GM19328 (cell line): ENCODE results near the gene GRM8.

Experiments used
- ATAC-seq: cut with Tn5 transposase; IDR thresholded peaks from one replicate; pipeline ENCODE4 v1.9.1; 2021; ENCODE audit warnings: mild to moderate bottlenecking, moderate library complexity; ENCODE audit not compliant: unreplicated experiment

GRM8 gene

DNA sequence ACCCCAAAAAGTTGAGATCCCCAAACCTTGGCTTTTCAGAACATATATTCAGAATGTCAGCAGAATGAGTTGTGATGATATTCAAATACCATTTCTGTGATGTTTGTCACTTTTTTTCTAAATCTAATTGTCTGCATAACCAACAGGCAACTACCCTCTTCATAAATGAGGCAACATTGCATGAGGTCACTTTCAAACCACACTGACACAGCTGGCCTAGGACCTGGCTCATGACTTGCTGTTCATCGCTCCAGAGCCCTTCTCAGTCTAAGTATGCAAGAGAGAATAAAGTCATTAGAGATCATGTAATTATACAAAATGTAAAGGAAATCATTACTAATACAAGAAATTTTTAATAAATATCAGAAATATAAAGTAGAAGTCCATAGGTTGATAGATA lies 681.9 kb downstream of the GRM8 start:
- ATAC-seq: no peak

DNA sequence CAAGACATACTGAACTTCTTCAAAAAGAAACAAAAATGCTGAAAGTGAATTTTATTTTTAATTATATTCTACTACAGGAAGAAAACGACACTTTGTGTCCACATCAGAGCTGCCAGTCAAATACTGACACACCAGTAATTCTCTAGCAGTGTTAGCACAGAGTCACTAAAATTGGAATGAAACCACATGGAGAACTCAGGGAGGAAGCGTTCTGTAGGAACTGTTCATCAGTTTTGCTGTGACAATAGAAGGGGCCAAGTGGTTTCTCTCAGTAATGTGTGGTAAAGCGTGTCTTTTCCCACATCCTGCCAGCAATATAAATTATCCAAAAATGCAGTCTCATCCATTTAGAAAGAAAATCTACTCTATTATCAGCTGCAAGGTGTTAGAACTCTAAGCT lies 683.3 kb downstream of the GRM8 start:
- no peak for ATAC-seq

DNA sequence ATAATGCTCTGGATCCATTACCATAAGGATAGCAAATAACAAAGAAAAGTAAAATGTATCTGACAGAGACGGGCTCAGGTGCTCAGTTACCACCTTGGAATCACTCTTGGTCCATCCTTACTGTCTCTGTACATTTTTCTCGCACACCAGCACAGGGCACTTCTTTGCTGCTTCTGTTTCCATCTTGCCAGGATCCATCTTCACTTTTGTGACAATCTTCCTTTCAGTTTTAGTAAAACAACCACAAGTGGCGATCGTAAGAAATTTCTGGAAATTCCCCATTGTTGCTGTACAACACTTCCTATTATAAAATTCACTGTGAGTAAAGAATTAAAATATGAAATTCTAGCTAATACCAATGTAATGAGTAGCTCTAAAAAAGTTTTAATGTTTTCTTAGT lies 695.5 kb downstream of the GRM8 start:
- no peak for ATAC-seq

DNA sequence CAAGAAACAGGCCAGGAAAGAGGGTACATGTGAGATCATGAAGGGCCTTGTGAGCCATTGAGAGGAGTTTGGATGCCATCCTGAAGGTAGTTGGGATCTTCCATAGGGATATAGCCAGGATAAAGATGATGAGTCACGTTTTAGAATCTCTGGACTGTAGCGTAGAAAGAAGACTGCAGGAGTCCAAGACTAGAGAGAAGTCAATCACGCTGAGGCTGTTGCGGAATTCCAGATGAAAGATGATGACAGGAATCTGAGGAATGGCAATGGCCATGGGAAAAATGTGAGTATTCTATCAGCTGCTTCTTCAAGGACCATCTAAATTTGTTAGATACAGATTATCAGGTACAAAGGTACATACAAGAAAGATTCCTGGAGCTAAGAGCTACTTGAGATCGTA lies 711.3 kb downstream of the GRM8 start:
- ATAC-seq: no peak

DNA sequence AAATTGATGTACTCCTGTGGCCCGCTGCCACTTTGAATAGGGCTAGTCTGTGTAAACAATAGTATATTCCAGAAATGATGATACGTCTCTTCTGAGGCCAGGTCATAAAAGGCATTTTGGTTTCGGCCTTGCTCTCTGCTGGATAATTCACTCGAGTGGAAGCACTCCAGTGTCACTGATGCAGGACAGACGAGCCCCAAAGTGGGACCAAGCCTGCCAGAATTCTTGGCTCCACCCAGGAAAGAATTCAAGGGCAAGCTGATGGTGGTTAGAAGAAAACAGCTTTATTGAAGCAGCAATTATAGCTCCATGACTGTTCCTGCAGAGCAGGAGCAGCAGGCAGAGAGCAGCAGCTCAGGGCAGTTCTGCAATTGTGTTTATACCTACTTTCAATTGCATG lies 717.6 kb downstream of the GRM8 start:
- no peak for ATAC-seq

DNA sequence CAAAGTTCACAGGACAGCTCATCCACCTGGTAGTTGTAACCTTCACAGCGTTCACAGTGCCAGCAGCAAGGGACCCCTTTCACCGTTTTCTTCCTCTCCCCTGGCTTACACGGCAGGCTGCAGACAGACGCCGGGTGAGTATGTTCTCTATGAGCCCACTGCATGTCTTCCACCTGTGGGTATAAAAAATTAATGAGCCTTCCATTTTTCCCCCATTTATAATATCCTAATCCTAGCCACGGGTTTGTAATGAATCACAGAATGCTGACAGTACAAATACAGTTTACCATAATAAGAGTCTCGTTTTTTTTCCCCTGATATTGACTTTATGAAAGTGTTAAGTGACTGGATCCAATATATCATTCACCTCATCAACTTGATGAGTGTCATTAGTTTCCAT lies 719.0 kb downstream of the GRM8 start:
- no peak for ATAC-seq

DNA sequence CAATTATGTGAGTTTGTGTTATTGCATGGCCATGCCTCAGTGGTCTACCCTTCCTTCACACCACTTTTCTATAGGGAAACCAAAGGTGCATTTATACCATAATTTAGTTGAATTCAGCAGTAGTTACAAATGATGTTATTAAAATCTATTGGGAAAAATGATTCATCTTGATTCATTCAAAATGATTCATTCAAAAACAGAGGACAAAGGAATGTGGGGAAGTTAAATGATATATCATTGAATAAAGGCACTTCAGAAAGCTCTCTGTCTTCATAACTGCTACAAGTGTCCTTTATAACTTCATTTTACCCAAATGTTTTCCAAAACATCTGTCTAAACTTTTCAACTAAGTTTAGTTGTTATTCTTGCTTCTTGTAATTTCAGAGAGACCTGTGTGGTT lies 722.9 kb downstream of the GRM8 start:
- ATAC-seq: no peak

DNA sequence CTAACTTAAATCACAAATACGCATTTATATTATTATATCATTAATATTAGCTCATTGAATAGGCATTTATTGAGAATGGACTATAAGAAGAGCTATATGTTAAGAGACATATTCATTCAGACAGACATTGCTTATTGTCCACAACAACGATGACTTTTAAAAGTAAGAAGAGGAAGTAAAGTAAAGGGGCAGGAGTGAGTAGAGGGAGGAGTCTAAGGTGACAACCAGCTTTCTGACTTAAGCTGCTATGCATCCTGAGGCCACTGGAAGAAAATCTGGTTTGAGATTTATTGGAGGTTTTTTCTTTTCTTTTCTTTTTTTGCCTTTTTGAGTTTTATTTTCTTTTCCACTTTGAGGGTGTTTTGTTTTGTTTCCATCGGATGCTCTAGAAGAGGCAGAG lies 723.5 kb downstream of the GRM8 start:
- ATAC-seq: no peak

DNA sequence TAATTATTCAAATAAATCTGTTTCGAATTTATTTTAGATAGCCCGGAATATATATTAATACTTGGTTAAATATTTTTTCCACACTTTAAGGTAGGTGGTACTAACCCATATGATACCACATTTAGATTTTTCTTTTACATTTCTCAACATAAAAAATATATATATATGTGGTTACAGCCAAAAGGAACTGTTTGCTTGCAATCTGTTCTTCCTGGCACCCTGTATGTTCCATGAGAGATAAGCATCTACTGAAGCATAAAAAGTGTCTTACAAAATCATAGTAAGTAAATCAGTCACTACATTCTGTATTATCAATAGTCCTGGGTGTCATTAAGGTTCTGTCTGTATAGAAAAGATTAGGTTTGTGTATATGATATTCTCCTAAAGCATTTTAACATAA lies 726.8 kb downstream of the GRM8 start:
- no peak for ATAC-seq

DNA sequence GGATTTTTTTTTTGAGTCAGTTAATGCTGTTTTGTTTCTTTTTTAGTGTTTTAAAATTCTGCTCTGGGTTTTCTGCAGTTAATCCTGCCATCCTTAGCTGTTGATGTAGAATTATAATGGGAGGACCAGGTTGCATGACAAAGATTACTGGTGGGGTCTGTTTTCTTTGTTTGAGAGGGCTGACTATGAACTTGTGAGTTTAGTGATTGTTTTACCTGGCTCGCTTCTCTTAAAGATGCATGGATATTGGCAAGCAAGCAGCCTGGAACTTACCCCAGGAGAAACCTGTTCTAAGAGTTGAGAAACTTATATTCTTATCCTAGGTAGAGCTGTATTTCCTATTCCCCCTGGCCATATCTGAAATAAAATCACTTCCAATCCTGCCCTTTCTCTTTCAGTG lies 727.8 kb downstream of the GRM8 start:
- no peak for ATAC-seq

DNA sequence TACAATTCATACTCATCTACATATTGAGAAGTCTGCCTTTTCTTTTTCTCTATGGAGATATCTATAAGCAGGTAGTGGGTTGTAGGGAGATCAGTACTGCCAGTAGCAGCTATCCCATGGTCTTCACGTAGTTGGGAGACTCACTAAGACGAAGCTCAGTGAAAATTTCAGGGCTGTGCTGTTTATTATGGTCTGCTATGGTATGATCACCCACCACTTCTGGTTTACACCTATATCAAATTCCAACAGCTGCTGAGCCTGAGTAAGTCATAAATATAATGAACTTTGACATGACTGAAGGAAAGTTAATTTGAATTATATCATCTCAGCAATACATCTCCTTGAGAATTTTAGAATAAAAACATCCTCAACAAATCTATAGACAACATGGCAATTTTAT lies 741.7 kb downstream of the GRM8 start:
- no peak for ATAC-seq

DNA sequence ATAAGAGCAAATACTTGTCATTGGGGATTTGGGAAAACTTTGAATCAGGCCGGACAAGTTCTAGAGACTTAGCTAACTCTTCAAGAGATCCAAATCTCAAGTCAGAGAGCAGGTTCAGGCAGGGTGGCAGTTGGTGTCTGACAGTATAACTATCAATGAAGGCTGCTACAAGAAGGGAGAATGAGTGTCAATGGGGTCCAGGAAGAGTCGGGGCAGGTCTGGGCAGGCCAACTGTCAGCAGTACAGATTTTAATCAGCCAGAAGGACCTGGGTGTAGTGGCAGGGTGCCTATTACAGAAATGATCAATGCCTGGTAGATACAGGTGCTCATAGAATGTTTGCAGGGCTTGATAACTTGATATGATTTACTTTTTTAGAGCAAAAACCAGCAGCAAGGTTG lies 751.1 kb downstream of the GRM8 start:
- no peak for ATAC-seq

DNA sequence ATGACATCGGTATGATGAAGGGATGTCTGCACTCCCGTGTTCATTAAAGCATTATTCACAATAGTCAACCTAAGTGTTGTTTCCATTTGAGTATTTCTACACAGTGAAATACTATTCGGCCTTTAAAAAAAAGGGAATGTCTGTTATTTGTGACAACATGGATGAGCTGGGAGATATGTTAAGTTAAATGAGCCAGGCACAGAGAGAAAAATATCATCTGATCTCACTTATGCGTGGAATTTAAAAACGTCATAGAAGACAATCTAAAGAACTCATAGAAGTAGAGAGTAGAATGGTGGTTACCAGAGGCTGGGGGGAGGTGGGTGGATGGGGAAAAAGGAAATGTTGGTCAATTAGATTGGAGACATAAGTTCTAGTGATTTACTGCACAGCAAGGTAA lies 753.3 kb downstream of the GRM8 start:
- ATAC-seq: no peak

DNA sequence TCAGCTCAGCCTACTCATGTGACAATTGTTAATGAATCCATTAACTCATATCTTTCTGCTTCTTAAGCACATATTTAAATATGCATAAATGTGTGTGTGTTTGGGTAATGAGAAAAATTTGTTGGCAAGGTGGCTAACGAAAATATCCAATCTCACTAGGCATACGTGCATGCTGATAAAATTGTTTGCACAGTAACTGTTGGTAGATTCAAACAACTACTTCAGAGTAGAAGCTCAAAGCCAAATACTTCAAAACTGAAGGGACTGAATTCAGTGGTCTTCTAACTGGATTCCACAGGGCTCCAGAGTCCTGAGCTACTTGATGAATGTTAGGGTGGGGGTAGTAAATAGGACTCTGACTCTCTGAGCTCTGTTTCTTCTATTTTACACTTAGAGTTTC lies 757.0 kb downstream of the GRM8 start:
- no peak for ATAC-seq

DNA sequence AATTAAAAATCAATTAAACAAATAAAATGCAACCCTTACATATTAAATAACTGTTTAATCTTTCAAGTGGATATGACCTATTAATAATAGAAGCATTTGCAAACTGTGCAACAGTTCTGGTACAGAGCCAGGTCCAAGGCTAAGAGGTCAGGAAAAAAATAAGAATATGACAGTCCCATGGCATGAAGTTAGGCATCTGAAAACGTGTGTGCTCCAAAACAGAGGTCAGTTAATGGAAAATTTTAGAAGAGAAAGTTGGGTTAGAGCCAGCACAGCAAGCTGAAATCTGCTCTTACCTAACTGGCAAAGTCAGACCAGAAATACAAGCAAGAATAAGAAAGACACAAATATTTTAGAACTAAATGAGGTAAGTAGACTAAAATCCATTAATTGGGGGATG lies 757.7 kb downstream of the GRM8 start:
- no peak for ATAC-seq

DNA sequence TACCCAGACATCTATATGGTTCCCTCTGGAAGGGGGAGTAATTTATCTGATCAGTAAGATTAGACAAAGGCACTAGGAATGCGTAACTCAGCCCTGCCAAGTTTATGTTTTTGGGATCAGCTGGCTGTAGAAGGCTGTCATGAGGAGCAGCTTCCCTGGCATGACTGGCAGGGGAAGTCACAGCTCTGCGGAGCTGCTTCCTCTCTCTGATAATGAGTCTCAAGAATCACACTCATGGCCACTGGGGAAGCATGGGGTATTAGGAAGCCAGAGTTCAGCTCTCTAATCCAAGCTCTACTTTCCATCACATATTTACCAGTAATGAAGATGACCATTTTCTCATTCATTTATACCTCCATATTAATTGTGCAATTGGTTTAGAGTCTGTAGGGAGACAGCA lies 758.9 kb downstream of the GRM8 start:
- ATAC-seq: no peak

DNA sequence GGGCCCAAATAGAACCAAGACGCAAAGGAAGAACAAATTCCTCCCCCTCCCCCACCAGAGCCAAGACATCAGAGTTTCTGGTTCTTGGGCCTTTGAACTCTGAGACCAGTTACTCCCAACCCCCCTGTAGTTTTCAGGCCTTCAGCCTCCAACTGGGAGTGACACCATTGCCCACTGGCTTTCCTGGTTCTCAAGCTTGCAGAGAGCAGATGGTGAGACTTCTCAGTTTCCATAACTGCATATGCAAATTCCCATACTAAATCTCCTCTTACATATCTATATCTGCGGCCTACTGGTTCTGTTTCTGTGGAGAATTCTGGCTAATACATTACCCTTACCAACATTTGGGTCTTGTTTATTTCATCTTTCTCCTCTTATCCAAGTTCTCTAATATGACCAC lies 762.9 kb downstream of the GRM8 start:
- no peak for ATAC-seq

DNA sequence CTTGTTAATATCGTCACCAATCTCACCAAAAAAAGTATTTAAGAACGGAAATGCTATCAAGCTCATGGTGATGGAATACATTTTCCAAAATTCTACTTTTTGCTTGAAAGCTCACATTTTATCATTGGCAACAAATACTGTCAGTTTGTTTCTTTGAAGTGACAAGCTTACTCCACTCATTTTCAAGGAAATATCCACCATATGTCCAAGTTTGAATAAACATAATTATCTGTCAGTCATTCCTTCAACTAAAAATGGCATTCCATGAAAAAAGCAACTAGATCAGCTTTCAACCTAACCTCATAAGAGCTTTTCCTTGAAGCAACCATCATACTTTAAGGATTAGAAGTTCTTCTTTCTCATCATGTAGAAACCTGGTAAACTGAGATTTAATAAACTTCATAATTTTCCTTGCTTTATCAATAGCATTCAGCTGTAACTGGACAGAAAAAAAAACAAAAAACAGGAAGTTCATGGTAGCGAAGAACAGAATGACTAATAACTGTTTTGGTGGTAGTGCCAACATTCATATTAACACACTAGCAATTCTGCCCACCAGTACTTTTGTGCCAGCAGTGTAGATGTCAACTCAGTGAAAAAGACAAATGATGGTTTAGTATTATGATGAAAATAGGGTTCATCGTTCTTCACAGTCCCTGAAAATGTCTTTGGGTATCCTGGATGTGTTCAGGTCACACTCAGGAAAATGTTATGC lies 764.9 kb downstream of the GRM8 start:
- no peak for ATAC-seq

DNA sequence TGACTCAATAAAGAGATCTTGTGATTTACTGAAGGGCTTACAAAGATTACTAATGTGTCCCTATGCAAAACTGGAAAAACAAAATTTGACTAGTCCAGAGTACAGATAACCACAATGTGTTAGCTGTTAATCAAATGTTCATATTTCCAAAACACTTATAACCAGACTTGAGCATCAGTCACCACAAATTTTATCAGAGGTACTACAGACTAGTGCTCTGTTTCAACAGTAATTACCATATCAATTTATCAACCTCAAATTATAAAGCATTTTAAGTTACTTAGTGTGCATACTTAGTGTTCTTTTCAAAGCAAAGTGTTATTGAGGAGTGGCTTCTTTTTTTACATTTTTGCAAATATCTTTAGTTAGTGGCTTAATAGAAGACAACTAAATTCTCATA lies 765.9 kb downstream of the GRM8 start:
- ATAC-seq: no peak

DNA sequence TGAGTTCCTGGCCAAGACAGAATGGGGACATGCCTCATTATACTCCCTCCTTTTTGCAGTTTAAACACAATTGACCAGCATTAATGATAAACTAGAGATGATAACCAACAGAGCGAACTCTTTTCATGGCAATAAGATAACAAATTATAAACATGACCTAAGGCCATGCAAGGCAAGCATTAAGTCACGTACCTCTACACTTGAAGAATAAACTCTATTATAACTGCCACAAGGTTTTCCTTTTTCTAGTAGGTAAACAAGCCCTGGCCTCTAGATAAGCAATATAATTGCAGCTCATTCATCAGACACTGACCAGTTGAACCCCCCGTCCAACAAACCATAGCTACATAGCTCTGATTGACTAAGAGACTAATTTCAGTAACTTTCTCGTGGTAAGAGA lies 767.0 kb downstream of the GRM8 start:
- no peak for ATAC-seq

DNA sequence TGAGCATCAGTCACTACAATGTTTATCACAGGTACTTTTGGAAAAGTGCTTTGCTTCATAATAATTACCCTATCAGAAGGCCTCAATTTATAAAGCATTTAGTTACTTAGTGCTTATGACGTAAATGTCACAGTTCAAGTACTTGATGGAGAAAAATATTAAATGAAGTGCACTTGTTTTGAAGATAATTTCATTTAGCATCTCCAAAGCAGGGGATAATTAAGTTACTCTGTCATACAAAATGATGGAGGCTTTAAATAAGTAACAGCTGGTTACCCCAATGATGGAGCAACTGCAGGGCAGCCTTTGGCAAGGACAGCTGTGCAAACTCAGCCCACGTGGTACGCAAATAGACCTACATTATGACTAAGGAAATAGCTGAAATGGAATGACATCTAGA lies 768.8 kb downstream of the GRM8 start:
- ATAC-seq: no peak

DNA sequence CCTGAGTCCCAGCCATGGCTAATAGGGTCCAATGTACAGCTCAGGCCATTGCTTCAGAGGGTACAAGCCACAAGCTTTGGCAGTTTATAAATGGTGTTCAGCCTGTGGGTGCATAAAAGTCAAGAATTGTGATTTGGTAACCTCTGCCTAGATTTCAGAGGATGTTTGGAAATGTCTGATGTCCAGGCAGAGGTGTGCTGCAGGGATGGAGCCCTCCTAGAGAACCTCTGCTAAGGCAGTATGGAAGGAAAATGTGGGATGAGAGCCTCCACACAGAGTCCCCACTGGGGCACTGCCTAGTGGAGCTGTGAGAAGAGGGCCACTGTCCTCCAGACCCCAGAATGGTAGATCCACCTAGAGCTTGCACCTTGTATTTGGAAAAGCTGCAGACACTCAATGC lies 779.9 kb downstream of the GRM8 start:
- no peak for ATAC-seq

DNA sequence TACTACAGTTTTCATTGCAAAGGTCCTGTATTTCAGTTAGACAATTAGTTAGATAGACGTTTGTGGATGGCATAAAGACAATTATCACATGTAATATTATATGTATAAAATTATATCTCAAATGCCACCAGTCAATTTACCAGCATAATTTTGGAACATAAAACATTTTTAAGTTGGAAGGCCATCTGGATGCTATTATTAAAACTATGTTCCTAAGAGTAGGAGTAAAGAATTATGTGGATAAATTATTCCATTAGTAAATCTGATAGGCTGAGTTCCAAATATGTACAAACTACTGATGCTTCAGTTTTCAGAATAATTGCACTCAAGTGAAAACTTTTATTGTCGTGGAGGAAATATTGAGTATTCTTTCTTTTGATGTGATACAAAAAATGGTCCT lies 790.3 kb downstream of the GRM8 start:
- no peak for ATAC-seq

DNA sequence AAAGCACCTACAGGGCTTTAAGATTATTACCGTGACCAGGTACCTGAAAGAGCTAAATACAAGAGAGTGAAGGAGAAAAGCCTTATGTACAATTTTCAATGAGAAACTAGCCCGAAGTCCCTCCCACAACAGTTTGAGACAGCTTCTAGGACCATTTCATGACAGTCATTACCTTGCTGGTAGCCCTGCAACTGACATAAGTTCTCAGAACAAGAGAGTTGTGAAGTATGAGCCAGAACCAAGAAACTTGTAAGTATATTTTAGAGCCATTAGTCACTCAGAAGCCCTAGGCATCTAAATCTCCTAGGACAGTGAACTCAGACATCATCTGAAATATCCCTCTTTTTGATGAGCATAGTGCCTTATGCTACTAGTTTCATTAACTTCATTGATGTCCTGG lies 792.1 kb downstream of the GRM8 start:
- ATAC-seq: no peak
